ENCODE measurements around the gene ROBO3.
A peak's percentile ranks its signal among the peaks of the same experiment; 100 is the strongest.

The ROBO3 gene

GRCh38 chr11:124898263-124898680 lies 33.0 kb downstream of the ROBO3 start:
- no peak for TF ChIP-seq ZNF274 (IDR thresholded peaks at IDR 0.05; ENCODE audit: low read depth, low read length)
- no peak overlapping the region for H3K4me3 ChIP-seq (ENCODE audit: low read length)

GRCh38 chr11:124898711-124899110 lies 33.5 kb downstream of the ROBO3 start:
- no peak overlapping the region for H3K4me3 ChIP-seq (ENCODE audit: low read length)
- TF ChIP-seq ZNF274 (IDR thresholded peaks at IDR 0.05; ENCODE audit: low read depth, low read length): no peak

DNA sequence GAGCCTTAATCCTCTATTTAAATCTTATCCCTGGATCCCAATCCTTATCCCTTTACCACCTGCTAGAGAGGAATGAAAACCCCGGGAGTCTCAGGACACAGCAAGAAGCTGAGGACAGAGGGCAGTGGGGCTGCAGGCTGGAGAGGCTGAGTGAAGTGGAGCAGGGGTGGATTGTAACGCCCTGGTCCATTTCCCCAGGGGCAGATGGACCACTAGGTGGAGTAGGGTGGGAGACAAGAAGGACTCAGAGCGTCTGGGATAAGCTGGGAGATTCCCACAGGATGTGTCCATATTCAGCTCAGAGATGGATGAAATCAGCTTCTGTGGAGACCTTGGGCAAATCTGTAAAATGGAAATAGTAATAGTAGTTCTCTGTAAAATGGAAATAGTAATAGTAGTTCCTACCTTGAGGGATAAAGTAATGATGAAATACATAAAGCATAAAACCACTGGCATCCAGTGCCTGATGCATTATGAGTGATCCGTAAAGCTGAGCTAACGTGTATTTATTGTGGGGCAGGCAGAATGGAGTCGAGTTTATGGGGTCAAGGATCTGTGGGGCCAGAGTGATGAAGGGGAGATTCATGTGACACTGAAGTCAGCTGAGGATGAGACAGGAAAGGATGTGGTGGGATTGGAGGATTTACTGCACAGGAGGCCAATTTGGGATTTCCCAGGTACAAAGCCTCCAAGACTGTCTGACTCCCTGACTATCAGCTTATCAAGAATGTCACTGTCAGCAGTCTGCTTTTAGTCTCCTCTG lies 34.3 kb downstream of the ROBO3 start:
- H3K4me3 ChIP-seq (ENCODE audit: low read length): no peak overlapping the region
- no peak for TF ChIP-seq ZNF274 (IDR thresholded peaks at IDR 0.05; ENCODE audit: low read depth, low read length)

- H3K4me3 ChIP-seq (ENCODE audit: low read length): no peak overlapping the region
- no peak for TF ChIP-seq ZNF274 (IDR thresholded peaks at IDR 0.05; ENCODE audit: low read depth, low read length)
Observed at GRCh38 chr11:124900464-124900863, 35.2 kb downstream of the ROBO3 start.

GRCh38 chr11:124902616-124903015 lies 37.4 kb downstream of the ROBO3 start:
- TF ChIP-seq ZNF274 (IDR thresholded peaks at IDR 0.05; ENCODE audit: low read depth, low read length): no peak
- H3K4me3 ChIP-seq (ENCODE audit: low read length): no peak overlapping the region

- no peak overlapping the region for H3K4me3 ChIP-seq (ENCODE audit: low read length)
- TF ChIP-seq ZNF274 (IDR thresholded peaks at IDR 0.05; ENCODE audit: low read depth, low read length): no peak
Observed at GRCh38 chr11:124915541-124916369, 50.5 kb downstream of the ROBO3 start.

DNA sequence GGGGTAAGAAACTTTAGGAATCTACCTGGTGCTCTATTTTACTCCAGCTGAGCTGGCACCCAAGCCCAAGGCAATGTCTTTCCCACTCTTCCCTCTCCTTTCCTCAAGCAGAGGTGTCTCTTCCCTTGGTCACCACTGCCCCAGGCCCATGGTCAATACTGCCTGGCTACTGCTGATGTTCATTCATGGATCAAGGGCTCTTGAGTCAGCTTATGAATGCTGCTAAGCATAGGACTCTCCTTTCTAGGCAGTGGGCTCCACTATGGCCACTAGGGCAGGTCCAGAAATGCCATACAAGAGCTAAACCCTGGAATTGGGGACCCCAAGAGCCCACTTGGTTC lies 51.1 kb downstream of the ROBO3 start:
- no peak for TF ChIP-seq ZNF274 (IDR thresholded peaks at IDR 0.05; ENCODE audit: low read depth, low read length)
- H3K4me3 ChIP-seq (ENCODE audit: low read length): no peak overlapping the region

DNA sequence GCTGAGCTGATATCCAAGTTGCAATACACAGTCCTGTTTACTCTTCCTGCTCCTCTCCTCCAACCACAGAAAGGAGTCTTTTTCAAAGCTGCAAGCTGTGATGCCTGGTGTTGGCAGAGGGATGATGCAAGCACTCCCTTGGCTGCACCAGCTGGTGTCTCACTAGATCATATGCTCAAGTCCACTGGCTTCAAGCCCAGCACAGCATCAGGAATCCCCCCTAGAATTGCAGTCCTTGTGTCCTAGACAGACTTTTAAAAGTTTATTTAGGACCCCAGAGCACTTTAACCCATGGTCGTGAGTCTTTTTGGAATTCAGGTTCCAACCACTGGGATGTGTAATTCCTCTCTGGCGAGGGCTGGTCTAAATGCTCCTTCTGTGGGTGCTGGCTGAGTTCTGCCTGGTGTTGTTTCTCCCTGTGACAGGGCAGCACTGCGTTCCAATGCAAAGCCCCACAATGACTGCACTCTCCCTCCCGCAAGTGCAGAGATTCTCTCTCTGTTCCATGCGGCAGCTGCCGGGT lies 51.9 kb downstream of the ROBO3 start:
- TF ChIP-seq ZNF274 (IDR thresholded peaks at IDR 0.05; ENCODE audit: low read depth, low read length): no peak
- H3K4me3 ChIP-seq (ENCODE audit: low read length): no peak overlapping the region

- H3K4me3 ChIP-seq (ENCODE audit: low read length): no peak within 1 kb of the TSS
- TF ChIP-seq ZNF274 (IDR thresholded peaks at IDR 0.05; ENCODE audit: low read depth, low read length): no peak
Observed at GRCh38 chr11:124918950-124919349, 53.7 kb downstream of the ROBO3 start, which contains the start of gene HEPN1. HEPN1 (plus strand) TSS chr11:124919250.

GRCh38 chr11:124919898-124920297 lies 54.7 kb downstream of the ROBO3 start:
- no peak overlapping the region for H3K4me3 ChIP-seq (ENCODE audit: low read length)
- TF ChIP-seq ZNF274 (IDR thresholded peaks at IDR 0.05; ENCODE audit: low read depth, low read length): no peak

- no peak overlapping the region; the same call in 1 of the 2 replicates for H3K4me3 ChIP-seq (ENCODE audit: low read length)
- TF ChIP-seq ZNF274 (IDR thresholded peaks at IDR 0.05; ENCODE audit: low read depth, low read length): no peak
Observed at GRCh38 chr11:124920356-124920755, 55.1 kb downstream of the ROBO3 start.

DNA sequence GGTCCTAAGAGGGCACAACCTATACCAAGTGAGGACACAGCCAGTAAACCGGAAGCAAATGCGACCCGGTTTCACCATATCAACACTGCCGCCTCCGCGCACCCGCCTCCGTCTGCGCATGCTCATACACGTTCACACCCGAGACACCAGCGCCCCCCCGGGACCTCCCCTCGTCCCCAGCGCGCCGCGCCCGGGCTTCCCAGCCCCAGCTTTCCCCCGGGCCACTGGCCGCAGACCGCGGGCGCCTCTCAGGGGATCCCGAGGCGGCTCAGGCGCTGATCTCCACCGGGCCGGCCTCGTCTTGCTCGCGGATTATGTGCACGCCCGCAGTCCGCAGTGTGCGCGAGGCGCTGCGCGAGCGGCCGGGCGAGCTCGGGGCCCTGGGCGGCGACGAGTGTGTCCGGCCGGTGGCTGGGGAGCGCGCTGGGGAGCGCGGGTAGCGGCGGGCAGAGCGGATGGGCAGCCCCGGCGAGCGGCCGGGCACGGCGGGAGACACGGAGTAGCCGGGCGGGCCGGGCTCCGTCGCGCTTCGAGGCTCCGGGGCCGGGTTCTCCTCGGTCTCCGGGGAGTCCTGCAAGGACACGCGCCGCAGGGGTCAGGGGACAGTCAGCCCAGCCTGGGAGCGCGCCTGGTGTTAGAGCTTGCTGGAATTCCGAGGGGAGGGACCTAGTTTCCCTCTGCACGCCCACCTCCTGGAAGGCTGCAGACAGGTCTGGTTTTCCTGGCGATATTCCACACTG lies 55.8 kb downstream of the ROBO3 start:
- TF ChIP-seq ZNF274 (IDR thresholded peaks at IDR 0.05; ENCODE audit: low read depth, low read length): no peak
- H3K4me3 ChIP-seq (ENCODE audit: low read length): peak overlapping the region; percentile 17; the same call in 1 of the 2 replicates

GRCh38 chr11:124922831-124923230 lies 57.6 kb downstream of the ROBO3 start:
- no peak for TF ChIP-seq ZNF274 (IDR thresholded peaks at IDR 0.05; ENCODE audit: low read depth, low read length)

DNA sequence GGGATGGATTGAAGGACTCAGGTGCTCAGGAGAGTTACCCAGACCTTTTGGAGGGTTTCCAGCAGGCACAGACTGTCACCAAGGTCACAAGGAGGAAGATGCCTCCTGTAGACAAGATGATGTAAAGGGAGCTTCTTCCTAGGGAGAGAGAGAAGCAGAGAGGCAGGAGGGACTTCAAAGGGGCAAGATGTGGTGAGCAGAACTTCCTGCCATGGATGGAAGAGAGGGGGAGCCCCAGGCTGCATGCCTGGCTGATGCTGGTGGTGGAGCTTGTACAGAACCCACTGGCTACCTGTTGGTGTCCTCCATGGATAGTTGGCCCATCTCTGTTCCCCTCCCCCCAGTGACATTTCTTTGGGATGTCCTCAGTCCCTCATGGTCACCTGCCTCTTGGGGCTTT lies 58.1 kb downstream of the ROBO3 start:
- TF ChIP-seq ZNF274 (IDR thresholded peaks at IDR 0.05; ENCODE audit: low read depth, low read length): no peak
- no peak overlapping the region for H3K4me3 ChIP-seq (ENCODE audit: low read length)

More at GRCh38 chr11:124922831-124923230, 57.6 kb downstream of the ROBO3 start:
- H3K4me3 ChIP-seq (ENCODE audit: low read length): no peak overlapping the region
